CD14-positive monocyte (primary cell): ENCODE measurements around the gene IL12B. TPM values are rescaled to one million over a fixed set of nuclear protein-coding genes. Genes with fewer than 3 reads are reported as not detected.

Source experiments
- polyA plus RNA-seq, 3 donors: library from polyadenylated mRNA; depleted of rRNA in 1 of 3; unstranded in 2 of 3; stranded (reverse) in 1 of 3; fragments of 300-500 nt in 2 of 3; fragments of >200 nt in 1 of 3; fragmentation: Illumina TruSeq in 2 of 3; gene quantifications; 1 replicate in 2 of 3; 2 replicates in 1 of 3; pipeline ENCODE4 v1.2.3, GENCODE V29; 2012 to 2021
- small RNA-seq: library from RNA; depleted of rRNA; stranded (forward); fragments of <200 nt; gene quantifications from one replicate; pipeline ENCODE3, GENCODE V24; 2012; ENCODE audit warnings: low read depth; ENCODE audit not compliant: insufficient read length

Gene IL12B
- polyA plus RNA-seq, 3 donors: not detected

Small RNA genes lying within 50 kb of the gene (small RNA-seq; reads per million reads assigned to genes)
- gene RNU4ATAC2P: not detected

Other genes with a start within 250 kb of the IL12B start
- under 1 TPM in 1 of 3 donors, not detected in 2; 0.13 TPM for gene EBF1, start 230.6 kb downstream of the IL12B start, polyA plus RNA-seq
- gene RNF145, start 120.9 kb downstream of the IL12B start, polyA plus RNA-seq: 10 to 100 TPM in 2 of 3 donors, 1 to 10 TPM in 1; 9.1 to 23.6 (median 11.5) TPM
- gene UBLCP1, start 67.2 kb downstream of the IL12B start, polyA plus RNA-seq: 10 to 100 TPM in 2 of 3 donors, 1 to 10 TPM in 1; 8.8 to 31.5 (median 22.7) TPM